Effector CD4-positive, alpha-beta T cell (primary cell): Measurements from ENCODE around the gene ADPRM.
"Not testable (repeated sequence)": the region's sequence is repeated elsewhere in the genome, so short reads cannot be mapped to it uniquely, and the experiment has no call there.

Experiments
- DNase-seq: peaks from one replicate; pipeline ENCODE4 v3.0.0-alpha.2; 2020
- total RNA-seq: gene quantifications from one replicate; lab custom pipeline; 2026; lab: John Stamatoyannopoulos, UW

Gene ADPRM, protein sequence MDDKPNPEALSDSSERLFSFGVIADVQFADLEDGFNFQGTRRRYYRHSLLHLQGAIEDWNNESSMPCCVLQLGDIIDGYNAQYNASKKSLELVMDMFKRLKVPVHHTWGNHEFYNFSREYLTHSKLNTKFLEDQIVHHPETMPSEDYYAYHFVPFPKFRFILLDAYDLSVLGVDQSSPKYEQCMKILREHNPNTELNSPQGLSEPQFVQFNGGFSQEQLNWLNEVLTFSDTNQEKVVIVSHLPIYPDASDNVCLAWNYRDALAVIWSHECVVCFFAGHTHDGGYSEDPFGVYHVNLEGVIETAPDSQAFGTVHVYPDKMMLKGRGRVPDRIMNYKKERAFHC
- total RNA-seq: 18.2 reads per million, percentile 45 among the genes with 10 or more reads in this experiment

DNA sequence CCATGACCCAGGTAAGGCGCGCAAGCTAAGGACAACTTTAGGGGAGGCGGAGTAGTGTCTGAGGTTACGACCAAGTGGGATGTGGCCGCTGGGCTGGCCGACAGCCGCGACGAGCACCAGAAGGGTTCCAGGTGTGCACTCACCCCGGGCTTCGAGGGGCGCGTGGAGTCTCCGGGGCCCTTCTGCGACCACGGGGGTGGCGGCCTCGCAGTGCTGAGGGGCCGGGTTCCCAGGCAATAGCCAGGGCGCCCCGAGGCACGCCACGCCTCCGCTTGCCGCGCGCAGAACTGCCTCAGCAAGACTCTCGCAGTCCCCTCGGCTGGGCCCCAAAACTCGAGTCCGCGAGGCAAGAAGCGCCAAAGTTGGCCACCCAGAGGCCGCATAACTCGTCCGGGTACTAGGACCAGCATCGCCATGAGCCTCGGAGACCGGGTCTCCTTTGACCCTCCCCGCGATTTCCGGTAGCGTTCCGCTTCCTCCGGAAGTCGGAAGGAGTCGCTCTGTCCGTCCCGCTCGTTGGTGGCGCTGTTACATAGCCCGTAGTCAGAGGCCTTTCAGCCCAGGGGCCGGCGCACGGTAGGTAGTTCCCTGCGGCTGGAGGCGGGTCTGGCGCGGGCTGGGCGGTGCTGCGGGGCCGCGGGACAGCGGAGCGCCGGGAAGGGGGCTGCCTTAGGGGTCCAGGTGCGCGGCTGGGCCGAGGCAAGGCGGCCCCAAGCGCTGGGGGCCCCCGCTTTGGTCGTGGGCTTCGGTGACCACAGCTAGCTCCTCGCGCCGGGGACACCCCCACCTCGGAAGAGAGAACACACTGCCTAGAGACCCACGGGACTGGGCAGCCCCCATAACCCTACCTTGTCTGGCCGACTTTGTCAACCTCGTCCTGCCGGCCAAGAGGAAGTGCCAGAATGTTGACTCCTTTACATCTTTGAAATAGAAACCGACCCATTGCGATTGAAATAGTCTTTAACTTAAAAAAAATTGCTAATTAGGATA is at the start of gene ADPRM, which contains the start of gene SCO1:
Gene ADPRM (plus strand): TSS at position 503 of the 990 bp plus-strand sequence. CDS start 7,333 bp downstream, outside the sequence.
Gene SCO1 (minus strand): TSS at position 442 of the 990 bp plus-strand sequence. CDS start 26 bp downstream, at position 416.
- DNase-seq: peak; percentile 88

DNA sequence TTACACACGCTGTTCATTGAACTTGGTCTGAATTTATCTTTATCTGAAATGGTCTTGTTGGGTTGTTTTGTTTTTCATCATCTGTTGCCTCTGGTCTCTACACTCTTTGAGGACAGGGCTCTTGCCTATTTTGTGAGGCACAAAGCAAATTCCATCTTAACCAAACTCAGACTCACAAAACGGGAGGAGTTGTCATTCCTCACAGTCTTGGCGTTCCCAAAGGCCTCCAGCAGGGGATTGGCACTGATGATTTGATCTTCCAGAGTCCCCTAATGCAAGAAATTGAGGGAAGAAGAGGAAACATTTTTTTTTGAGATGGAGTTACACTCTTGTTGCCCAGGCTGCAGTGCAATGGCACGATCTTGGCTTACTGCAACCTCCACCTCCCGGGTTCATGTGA is 49.0 kb upstream of the ADPRM start:
- no peak for DNase-seq

DNA sequence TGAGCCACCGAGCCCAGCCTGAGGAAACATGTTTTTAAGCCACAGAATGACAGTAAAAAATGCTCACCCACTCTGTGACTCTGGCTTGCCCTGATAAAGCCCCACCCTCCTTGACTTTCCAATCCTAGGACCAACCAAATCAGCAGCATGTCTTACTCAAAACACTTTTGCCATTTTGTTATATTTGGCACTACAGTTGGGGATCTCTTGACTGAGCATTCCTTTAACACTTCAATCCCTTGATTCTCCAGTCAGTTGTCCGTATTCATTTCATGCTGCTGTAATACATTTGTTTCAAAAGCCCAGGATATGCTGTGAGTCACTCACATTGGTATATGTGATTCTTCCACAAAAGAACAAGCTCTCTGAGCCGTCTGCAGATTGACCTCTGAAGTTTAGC is 48.4 kb upstream of the ADPRM start:
- DNase-seq: no peak

DNA sequence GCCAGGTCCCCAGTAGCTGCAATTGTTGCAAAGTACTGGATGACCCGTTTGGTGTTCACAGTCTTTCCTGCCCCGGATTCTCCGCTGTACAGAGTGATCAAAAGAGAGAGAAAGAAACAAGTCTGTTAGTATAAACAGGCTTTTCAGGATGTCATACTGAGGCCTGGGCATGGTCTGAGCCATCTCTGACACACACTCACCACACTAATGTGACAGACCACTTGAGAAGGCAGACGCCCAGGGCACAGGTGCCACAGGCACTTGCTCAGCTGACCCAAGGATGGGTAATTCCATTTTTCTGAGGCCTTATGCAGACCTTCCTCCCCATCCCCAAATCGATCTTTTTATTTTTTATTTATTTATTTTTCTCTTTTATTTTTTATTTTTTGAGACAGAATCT is 47.8 kb upstream of the ADPRM start:
- no peak for DNase-seq

DNA sequence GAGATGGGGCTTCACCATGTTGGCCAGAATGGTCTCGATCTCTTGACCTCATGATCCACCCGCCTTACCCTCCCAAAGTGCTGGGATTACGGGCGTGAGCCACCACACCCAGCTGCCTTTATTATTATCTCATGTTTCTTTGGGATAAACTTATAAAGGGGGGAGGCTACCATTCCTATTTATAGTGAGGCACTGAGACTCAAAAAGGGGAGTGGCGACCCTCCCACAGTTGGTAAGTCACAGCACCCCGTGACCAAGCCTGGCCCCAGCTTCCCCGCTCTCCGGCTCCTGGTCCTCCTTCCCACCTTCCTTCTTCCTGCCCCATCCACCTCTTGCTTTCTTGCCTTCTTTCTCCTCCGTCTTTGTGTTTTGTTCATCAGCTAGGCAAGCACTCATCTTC is 45.5 kb upstream of the ADPRM start:
- DNase-seq: no peak

DNA sequence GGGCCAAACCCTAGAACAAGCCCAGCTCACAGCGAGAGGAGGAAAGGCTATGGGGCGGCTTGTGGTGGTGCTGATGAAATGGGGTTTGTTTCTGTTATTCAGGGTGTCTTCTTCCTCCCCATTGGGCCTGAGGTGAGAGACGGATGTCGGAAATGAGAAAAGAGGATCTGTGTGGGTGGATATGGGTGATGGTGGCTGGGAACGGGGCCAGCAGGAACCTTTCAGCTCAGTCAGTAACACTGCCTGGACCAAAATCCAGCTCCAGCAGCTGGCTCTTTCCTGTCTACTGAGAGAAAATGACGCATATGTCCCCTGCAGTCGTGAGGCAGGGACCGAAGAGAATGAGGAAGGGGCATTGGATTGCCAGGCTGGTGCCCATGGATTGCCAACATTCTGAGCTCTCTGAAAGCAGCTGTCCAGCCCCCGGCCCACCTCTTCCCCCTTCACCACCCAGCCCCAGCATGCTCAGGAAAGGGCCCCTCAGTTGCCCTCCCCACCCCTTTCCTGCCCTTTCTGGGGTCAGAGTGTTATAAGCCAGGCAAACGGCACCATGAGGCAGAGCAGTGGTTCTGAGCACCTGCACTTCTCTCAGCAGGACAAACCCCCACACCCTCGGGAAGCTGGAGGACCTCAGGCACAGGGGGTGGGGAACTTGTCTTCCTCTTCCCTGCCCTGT is 44.3 kb upstream of the ADPRM start:
- DNase-seq: no peak

DNA sequence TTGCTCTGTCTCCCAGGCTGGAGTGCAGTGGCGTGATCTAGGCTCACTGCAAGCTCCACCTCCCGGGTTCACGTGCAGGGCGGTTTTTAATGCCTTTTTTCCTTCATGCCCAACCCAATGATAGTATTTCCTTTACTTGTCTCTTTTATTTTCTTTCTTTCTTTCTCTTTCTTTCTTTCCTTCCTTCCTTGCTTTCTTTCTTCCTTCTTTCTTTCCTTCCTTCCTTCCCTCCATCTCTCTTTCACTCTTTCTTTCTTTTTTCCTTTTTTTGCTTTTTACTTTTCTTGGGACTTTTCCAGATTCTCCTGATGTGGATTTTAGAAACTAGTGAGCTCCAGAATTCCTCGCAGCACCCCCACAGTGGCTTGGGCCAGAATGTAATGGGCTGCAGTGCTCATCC is 43.4 kb upstream of the ADPRM start:
- DNase-seq: no peak

DNA sequence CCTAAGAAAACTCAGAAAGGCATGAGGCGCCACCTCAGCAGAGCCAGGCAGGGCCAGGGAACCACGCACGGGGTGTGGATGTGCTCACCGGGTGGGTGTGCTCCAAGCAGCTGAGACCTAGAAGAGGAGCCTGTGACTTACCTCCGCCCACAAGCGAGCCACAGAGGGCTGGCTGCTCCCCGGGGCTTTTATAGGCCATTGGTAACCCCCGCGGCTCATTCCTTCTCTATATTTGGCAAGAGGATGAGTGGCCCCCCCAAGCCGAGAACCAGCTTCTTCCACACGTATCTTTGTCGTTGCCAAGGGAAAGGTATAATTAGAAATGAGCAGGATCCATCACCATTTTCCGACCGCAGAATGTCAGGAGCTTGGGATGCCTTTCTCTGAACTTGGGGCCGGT is 40.2 kb upstream of the ADPRM start, which contains the start of gene MYH3:
Gene MYH3 (minus strand): TSS at position 162 of the 400 bp plus-strand sequence. CDS start 2,245 bp downstream, outside the sequence.
- DNase-seq: no peak

DNA sequence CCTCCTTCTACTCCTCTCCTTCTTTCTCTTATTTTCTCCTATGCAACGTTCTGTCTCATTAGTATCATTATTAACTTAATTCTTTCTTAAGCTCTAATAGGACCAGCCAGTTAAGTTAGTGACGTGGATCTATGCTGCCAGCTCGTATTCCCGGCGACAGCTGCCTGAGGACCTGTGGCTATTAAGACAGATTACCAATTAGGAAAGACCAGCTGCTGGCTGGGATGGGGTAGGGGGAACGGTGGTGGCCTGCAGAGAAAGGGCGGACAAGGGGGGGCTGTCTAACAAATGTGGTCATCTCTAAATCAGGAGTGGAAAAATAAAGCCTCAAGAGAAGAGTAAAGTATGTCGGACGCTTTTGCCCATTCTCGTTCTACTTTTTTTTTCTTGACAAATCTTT is 39.5 kb upstream of the ADPRM start:
- no peak for DNase-seq

DNA sequence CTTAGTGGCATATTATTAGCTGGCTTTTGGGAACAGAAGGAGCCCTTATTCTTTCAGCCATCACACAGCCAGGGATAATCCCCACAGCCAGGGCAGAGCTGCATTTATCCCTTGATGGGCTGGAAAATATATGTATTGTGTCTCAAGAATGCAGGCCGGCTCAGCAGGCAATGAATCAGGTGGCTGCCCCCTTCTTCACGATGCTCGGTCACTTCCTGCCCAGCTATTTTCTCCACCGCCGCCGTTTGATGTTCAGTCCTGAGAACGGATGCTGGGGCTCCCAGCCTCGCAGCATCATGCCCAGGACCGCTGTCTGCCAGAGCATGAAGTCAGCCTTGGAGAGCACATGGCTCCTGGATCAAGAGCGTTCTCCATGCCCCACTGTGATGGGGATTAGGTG is 36.0 kb upstream of the ADPRM start:
- no peak for DNase-seq

DNA sequence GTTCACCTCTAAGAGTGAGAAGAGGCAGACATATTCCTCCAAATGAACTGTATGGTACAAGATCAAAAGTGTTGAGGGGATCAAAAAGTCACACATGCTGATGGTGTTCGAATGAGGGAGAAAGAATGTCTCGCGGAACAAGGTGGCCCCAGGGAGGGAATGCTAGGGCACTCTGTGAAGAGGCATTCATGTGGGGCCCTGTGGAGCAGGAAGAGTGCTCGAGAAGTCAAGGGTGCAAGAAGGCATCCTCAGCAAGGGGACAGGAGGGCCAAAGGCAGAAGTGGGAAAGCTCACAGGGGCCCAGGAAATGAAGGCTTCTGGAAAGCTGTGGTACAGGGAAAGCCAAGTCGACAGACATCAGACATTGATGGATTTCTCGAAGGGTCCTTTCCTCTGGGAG is 34.2 kb upstream of the ADPRM start:
- DNase-seq: no peak

DNA sequence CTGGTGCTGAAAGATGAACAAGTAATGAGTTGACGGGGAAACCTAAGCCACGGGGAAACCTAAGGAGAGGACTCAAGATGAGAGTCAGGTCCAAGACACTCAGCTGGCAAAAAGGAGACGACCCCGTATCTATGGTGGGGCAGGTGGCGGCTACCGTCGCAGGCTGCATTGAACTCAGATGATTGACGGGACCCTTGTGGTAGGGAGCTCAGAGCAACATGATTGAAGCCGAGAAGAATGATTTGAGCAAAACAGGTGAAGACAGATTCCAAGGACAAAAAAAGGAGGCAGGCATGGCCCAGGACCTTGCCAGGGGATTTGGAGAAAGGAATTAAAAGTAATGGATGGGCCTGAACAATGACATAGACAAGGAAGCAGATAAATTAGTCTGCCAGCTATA is 32.8 kb upstream of the ADPRM start:
- no peak for DNase-seq

DNA sequence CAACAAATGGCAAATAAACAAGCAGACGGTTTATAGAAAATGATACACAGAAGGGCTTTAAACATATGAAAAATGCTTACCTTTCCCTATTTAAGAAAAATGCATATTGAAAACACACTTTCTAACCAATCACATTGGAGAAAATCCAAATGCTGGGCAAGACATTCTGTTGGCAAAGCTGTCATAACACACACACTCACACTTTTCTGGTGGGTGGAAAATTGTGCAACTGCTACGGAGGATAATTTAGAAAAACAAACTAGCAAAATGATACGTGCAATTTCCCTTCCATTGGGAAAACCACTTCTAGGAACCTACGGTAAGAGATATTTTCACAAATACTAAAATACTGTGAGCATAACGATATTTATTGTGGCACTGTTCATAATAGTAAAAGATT is 30.5 kb upstream of the ADPRM start:
- no peak for DNase-seq

DNA sequence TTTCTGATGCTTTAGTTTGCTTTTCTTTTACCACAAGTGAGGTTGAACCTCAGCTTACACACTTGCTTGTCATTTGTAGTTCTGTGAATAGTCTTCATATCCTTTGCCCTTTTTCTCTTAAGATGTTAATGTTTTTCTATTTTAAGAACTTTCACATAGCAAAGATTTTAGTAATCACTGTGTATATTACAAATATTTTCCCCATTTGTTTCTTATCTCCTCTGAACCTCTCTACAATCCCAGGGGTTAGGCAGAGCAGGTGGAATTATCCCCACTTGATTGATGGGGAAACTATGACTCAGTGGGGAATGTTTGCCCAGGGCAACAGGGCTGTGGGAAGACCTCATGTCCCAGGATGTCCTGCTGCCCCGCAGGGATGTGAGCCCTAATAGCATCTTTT is 28.6 kb upstream of the ADPRM start:
- DNase-seq: no peak

DNA sequence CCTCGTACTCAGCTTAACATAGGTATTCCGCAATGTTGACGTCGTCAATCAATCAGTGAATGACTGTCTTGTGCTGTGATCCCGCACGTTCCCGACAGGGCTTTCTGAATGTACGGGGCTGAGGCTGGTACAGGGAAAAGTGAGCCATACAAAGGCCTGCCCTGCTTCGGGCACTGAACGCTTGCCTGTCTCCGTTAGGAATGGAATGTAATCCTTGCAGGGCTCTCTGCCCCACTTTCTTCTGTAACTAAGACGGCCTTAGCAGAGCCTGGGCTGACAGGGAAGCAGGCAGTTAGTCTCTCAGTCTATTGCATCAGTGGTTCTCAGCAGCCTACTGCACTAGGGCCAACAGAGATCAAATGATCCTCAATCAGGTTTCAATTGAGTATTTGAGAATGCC is 24.1 kb upstream of the ADPRM start:
- DNase-seq: no peak

DNA sequence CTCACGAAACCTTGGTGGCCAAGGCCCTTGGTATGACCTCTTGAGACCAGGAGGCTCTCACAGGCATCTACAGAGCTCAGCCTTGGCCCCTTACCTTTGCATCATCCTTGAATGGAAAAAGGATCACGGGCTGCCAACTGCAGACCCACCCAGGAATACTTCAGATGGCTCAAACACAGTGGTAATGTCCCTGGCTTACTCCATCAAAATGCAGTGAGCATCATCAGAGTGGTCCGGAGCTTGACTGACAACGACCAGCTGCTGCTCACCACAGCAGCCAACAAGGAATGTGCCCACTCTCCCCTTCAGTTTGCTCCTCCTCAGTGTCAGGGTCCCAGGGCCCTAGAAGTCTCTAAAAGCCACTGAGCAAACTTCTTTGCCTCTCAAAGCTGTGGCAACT is 22.7 kb upstream of the ADPRM start:
- no peak for DNase-seq

DNA sequence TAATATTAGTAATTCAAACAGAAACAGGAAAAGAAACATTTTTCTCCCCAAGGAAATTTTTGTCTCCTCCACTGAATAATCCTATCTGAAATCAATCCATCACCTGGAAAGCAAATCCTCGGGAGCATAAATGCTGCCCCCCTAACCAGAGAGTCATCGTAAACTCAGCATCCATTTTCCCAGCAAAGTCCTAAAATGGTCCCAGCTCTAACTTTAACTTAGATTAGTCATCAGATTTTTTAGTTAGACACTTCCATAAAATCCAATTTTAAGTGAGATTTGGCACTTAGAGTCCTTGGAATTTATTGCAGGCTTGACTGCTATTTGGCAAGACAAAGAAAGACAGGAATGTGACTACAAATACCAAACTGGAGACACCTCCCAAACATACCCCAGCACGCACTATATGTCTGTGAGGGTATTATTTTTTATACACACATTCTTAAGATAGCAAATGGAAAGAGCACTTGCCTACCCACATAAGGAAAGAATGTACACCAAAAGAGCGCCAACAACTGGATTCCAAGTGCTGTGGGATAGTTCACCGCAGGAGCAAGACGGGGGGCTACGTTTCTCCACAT is 15.4 kb upstream of the ADPRM start:
- no peak for DNase-seq

DNA sequence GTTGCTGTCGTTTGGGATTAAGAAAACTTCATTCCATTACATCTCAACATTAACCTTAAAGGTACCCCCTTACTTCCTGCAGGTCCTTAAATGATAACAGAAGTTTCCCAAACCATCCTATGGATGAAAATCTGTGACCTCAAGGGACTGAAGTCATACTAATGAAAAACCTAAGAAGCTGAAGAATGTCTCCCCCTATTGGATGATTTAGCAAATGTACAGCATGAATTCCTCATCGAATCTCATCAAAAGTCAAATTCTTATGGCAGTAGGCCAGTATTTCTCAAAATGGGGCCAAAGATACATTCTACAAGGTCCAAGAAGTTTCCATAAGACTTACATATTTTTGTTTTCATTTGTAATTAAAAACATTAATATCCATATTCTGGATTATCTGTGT is 13.5 kb upstream of the ADPRM start:
- no peak for DNase-seq

DNA sequence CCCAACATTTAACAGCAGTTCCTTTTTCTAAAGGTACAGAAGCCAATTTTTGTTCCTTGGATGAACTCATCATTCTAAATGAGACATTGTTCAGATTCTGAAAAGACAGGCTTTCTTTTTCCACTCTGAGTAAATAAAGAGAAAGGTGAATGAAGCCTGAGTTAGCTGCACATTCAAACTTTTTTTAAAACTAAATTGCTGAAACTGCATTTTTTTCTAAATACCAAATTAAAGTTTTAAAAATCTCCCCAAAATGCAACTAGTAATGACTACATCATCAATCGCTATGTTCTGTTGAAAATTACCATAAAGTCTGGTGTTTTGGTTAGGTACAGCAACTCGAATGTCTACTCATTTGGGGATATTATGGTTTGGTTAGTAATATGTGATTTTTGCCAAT is 9.9 kb upstream of the ADPRM start:
- no peak for DNase-seq

DNA sequence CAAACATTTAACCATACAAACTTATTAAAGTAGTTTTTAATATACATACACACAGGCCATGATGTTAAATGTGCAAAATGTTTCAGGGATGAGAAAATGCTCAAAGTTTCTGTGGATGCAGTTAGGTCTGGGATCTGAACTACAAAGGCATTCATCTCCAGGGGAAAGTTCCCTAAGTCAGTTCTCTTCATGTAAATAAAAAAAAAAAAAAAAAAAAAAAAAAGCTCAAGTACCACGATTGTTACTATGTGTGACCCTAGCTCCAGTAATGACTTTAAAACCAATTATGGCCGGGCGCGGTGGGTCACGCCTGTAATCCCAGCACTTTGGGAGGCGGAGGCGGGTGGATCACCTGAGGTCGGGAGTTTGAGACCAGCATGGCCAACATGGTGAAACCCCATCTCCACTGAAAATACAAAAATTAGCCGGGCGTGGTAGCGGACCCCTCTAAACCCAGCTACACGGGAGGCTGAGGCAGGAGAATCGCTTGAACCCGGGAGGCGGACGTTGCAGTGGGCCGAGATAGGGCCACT is 1.5 kb upstream of the ADPRM start:
- DNase-seq: not testable (repeated sequence)

DNA sequence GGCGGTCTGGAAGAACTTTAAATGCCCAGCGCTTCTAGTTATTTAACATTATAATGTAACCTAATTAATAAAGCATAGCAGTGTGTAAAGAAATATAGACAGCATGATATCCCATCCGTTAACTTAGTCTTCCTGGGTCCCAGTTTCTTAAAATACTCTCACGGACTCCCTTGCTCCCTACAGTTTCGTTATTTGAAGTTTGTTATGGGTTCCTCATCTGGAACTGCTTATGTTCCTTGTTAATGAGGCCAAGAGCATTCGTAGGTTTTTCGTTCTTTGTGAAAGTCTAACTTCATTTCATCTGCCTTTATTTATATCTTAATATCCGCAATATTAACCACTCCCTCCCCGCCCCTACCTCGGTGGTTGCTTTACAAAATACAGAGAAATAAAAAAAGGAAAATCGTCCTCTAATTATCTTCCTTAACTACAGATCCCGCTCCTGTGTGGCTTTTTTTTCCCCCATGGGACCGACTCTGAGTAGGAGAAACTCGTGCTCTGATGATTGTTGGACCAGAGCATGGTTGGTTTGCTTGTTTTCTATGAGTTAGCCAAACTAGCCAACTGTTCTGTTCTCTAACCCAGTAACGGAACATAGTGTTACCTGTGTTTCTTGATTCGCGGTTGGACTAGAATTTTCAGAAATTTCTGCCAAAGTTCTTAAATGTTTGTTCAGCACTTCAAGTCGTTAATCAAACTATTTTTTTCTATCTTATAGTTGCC is 863 bp downstream of the ADPRM start:
- no peak for DNase-seq

DNA sequence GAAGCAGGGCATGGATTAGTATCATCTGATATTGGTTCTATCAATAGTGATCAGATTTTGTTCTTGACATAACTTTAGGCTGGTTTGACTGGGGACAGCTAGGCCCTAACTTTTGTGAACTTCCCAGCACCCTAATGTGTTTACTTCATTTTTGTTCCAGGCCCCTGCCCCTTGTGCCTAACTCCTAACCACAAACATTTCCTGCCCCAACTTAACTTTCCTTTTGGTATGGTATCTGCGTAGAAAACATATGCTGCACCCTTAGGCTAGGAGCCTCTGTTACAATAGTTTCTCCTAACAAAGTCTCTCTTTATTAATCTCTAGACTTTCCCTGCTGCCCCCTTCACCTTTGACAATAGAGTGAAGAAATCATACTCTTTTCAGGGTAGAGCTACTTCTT is 2.5 kb downstream of the ADPRM start:
- no peak for DNase-seq
